HG03457 (cell line): ENCODE data around the gene SLC2A1.
"Not testable (repeated sequence)": the region's sequence is repeated elsewhere in the genome, so short reads cannot be mapped to it uniquely, and the experiment has no call there.

ENCODE experiments used
- ATAC-seq: cut with Tn5 transposase; IDR thresholded peaks from one replicate; pipeline ENCODE4 v1.9.1; 2021; ENCODE audit warnings: moderate number of reproducible peaks; ENCODE audit not compliant: unreplicated experiment

The SLC2A1 gene

DNA sequence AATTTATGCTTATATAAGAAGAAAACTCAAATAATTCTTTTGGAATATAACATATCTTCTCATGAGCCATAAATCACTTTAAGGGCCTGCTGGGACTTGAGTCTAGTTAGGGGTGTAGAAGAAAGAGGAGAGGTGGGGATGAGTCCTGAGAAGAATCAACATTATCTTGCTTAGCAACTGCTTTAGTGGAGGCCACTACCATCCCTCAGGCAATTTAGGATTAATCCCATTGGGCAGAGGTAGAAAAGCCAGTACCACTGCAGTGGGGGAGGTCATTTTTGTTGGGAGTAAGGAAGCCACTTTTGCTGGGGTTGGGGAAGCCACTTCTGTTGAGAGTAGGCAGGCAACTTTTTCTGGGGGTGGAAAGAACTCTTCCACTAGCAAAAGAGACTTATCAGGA, 47.7 kb downstream of the SLC2A1 start:
- no peak for ATAC-seq

DNA sequence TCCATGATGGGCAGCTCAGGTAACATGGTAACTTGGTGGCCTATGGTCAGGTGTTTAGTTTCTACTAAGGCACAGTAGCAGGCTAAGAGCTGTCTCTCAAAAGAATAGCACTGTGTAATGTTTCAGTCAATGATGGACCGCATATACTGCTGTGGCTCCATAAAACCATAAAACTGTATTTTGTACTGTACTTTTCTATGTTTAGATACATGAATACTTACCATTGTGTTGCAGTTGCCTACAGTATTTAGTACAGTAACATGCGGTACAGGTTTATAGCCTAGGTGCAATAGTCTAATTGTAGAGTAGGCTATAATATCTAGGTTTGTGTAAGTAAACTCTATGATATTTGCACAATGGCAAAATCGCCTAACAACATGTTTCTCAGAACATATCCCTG, 50.6 kb downstream of the SLC2A1 start:
- ATAC-seq: no peak

DNA sequence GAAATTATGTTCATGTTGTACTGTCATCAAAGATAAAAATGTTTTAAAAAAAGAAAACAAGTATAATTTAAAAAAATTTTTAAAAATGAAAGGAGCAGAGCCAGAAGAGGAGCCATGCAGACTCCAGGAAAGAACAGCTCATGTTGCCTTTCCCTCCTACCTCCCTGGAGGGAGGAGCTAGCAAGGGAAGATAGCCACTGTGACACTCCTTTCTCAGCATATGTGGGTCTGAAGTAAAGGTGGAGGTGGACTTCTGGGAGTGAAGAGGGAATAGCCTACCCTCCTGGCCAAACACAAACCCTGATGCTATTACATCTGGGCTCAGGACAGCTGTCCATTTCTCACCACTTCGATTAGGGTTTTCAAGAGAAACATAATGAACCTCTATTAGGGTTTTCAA, 54.2 kb downstream of the SLC2A1 start:
- no peak for ATAC-seq

DNA sequence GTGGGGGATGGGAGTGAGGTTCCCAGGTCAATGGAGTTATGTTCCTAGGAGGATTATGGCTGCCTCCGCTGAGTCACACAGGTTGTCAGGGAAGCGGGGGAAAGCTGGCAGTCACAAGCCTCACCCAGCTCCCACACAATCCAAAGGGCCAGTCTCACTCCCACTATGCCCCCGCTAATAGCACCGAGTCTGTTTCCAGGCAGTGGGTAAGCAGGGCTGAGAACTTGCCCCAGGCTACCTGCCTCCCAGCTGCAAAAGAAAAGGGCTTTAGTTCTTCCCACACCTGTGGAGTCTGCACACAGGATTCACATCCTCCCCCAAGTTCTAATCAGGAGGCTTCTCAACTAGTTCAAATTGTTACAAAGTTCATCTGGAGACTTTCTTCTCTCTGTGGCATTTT, 58.7 kb downstream of the SLC2A1 start:
- not testable (repeated sequence) for ATAC-seq

DNA sequence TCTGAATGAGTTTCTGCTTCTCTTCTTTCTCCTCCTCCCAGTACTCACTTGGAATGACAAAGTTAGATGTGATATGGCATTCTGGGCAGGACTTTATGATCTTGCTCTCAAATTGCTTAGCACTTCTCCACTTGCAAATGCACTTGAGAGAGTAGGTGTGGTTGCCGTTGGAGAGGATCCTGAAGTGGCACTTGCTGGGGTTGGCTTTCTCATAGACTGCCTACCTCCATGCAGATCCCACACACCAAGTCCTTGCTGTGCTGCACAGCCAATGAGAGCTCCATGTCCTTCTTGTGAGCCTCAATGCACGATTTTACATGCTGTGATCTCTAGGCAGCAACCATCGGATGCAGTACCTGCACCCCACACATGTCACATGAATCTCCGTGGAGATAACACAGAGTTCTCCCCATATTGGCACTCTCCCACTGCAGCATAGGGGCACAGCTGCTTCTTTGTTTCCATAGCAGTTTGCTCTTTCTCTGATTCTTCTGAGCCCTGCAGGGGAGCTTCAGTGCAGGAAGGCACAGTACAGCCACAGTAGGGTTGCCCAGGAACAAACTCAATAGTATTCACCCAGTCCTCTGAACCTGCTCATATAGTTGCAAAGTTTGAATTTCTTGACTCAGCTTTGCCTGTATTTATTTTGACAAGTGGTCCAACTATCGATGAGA, 67.1 kb downstream of the SLC2A1 start:
- ATAC-seq: no peak

DNA sequence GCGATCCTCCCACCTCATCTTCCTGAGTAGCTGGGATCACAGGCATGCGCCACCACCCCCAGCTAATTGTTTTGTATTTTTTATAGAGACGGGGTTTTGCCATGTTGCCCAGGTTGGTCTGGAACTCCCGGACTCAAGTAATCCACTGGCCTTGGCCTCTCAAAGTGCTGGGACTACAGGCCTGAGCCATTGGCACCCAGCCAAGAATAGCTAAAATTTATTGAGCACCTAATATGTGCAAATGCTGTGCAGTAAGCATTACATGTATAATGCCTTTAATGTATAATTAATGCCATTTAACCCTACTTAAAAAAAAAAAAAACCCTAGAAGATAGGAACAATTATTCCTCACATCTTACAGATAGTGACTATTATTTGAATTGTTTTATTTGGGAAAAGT, 69.4 kb downstream of the SLC2A1 start:
- ATAC-seq: no peak

DNA sequence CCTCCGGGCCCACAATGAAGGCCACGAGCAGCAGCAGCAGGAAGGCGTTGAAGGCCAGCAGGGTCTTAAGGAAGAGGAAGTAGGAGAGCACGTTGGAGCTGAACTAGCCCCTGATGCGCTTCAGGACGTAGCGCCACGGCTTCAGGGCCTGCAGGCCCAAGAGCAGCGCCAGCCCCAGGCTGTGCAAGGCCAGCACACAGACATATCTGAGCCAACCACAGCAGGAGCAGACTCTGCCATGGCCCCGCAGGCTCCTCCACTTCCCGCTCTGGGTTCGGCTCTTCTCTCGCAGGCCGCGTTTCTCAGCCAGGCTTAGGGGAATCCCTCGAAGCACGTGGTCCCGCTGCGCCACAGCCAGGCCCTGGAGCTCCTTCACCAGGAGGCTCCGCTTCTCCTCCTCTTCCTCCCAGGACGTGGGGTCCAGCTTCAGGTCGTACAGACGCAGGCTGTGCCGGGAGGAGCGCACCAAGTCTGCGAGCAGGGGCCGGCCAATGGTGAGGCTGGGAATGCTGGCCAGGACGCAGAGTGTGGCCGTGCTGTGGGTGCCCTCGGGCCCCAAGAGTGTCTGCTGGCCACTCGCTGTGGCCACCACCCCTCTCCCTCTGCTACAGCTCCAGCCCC, 70.5 kb downstream of the SLC2A1 start:
- ATAC-seq: no peak

DNA sequence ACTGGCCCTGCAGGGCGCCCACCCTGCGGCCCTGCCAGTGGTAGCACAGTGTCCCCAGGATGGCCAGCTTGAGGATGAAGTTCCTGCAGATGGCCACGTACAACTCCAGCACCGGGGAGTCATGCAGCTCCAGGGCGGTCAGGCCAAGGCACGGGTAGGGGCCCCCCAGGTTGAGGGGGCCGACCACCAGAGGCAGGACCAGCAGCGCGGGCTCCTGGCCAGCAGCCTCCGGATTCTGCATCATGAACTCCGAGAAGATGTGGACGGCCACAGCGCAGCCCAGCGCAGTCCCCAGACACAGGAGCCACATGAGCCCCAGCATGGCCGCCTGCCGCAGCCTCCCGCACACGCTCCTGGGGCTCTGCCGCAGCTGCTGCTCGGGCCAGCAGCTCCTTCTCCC, 71.3 kb downstream of the SLC2A1 start:
- no peak for ATAC-seq

DNA sequence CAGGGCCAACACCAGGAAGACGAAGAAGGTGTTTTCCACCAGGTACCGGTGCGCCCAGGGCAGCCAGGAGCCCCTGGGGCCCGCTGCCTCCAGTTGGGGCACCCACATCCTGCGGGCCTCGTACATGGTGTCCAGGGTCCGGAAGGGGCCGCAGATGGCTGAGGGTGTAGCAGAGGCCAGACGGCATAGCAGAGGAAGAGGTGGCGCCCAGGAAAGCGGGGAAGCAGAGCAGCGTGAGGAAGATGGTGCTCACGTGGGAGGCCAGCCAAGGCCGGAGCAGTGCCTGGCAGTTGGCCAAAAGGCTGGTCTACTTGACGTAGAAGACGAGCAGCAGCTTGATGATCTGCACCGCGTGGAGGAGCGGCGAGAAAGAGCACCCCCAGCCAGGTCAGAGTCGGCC, 71.9 kb downstream of the SLC2A1 start:
- no peak for ATAC-seq

DNA sequence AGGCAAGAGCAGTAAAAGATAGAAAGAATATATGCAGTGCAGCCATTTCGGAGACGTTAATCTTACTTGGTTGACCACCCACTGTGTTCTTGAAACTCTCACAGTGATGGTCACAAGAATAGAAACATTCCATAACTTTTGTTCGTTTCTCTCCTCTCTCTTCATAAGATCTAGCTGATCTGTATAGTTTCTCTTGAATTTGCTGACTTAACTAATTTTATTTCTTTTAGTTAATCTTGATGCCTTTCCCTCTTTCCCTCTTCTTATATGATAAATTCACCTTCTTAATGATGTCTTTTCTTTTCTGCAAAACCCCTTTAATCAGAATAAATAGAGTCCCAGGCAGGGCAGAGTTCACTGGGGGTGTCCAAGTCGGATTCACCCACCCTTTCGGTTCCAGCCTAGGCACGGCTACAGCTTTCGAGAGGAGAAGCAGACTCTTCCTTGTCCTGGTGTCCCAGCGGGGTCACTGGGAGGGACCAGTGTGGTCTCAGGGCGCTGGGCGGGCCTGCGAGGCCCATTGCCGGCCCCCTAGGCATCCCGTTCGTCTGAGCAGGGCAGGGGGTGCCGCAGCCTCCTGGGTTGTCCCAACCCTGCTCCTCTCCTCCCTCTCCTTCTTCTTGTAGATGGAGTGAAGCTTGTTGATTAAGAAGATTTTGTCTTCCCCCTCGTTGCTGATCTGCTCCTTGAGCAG, 72.5 kb downstream of the SLC2A1 start:
- no peak for ATAC-seq

DNA sequence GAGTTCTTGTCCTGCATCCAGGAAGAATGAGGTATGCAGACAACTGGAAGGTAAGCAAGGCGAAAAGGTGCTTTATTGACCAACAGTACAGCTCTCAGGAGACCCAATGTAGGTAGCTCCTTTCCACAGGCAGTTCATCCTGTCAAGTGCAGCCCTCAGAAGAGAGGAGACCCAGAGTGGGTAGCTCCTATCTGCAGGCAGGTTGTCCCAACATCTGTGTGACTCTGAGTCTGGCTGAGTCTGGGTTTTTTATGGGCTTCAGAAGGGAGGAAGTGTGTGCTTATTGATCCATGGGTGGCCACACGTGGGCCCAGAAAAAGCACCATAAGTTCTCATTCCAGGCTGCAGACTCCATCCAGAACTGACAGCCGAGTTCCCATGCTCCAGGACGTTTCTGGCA, 78.3 kb downstream of the SLC2A1 start:
- no peak for ATAC-seq

DNA sequence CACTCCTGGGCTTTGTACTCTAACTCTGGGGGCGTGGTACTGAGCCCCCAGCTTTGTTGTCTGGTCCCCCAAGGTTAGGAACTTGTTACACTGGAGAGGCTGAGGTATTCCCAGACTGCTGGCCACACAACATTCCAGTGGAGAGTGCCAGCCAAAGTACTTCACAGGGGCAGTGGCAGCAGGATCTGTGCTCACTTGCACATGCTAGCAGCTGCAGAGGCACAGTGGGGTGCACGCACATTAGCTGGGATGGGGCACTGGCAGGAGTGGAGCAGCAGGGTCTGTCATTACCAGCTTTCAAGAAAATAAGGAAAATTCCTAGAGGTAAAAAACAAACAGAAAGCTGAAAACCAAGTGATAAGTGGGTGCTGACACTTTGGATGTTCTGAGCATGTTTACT, 81.3 kb downstream of the SLC2A1 start:
- ATAC-seq: no peak

DNA sequence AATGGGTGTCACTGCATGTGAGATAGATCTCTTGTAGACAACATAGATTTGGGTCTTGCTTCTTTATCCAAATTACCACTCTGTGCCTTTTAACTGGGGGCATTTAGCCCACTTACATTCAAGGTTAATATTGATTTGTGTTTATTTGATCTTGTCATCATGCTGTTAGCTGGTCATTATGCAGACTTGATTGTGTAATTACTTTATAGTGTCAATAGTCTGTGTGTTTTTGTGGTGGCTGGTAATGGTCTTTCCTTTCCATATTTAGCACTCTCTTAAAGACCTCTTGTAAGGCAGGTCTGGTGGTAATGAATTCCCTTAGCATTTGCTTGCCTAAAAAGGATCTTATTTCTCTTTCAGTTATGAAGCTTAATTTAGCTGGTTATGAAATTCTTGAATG, 82.7 kb downstream of the SLC2A1 start:
- no peak for ATAC-seq
